Measurements from ENCODE around the gene CEND1. TPM values are rescaled to one million over a fixed set of nuclear protein-coding genes. Genes with fewer than 3 reads are reported as not detected.
A peak's percentile ranks its signal among the peaks of the same experiment; 100 is the strongest.

CEND1 gene
- total and polyA plus RNA-seq, 2 of the 13 experiments (the other 11 are each of a cell fraction or from before 2014, with no cell fraction given), result not detected

DNA sequence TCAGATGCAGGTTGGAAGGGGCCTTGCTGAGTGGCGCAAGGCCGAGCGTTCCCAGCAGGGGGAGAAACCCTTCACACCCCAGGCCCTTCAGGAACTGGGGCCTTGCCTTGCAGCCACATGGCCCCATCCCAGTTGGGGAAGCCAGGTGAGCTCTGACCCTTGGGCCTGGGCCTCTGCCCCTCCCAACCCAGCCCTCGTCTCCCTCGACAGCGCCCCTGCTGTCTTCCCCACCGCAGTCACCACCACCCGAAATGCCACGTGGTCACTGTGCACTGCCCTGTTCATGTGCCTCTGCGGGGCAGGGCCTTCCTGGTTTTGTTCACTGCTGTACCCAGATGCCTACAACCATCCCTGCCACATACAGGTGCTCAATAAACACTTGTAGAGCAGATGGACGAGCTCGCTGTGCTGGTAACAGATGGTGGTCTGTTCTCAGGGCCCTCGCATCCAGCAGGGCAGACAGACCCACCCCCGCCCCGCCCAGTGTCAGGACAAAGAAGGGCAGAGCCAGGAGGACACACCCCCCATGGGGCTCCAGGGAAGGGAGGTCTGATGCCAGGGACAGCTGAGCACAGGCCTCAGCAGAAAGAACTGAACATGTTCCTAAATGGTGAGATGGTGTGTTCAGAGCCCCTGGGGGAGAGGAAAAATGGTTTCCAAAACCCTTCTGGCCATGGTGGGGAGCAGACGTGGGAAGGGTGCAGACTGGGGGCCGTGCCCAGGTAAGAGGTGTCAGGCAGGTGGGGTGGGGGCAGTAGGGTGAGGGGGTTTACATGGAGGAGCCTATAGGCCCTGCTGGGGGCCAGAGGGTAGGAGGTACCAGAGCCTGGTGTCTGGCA, 48.8 kb upstream of the CEND1 start (continued):
- TF ChIP-seq, protein P1, sequence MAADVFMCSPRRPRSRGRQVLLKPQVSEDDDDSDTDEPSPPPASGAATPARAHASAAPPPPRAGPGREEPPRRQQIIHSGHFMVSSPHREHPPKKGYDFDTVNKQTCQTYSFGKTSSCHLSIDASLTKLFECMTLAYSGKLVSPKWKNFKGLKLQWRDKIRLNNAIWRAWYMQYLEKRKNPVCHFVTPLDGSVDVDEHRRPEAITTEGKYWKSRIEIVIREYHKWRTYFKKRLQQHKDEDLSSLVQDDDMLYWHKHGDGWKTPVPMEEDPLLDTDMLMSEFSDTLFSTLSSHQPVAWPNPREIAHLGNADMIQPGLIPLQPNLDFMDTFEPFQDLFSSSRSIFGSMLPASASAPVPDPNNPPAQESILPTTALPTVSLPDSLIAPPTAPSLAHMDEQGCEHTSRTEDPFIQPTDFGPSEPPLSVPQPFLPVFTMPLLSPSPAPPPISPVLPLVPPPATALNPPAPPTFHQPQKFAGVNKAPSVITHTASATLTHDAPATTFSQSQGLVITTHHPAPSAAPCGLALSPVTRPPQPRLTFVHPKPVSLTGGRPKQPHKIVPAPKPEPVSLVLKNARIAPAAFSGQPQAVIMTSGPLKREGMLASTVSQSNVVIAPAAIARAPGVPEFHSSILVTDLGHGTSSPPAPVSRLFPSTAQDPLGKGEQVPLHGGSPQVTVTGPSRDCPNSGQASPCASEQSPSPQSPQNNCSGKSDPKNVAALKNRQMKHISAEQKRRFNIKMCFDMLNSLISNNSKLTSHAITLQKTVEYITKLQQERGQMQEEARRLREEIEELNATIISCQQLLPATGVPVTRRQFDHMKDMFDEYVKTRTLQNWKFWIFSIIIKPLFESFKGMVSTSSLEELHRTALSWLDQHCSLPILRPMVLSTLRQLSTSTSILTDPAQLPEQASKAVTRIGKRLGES (CRISPR knock-in tag; IDR thresholded peaks at IDR 0.05; ENCODE audit: borderline replicate concordance), result no peak
- TF ChIP-seq MTA1 (CRISPR knock-in tag; IDR thresholded peaks at IDR 0.05; ENCODE audit: borderline replicate concordance) (no peak), TCF12 (IDR thresholded peaks at IDR 0.05) (no peak), TCF12 (CRISPR knock-in tag; IDR thresholded peaks at IDR 0.05) (no peak), KDM3A (CRISPR knock-in tag; IDR thresholded peaks at IDR 0.05; ENCODE audit: low read depth) (no peak), CENPT (CRISPR knock-in tag; IDR thresholded peaks at IDR 0.05; ENCODE audit: low read depth) (0 out of 2 replicates have a peak, but pooled peaks have one; percentile 34), DMAP1 (CRISPR knock-in tag; IDR thresholded peaks at IDR 0.05) (peak; percentile 99), NFYB (CRISPR knock-in tag; IDR thresholded peaks at IDR 0.05) (no peak), SALL2 (CRISPR knock-in tag; IDR thresholded peaks at IDR 0.05) (no peak), SUZ12 (IDR thresholded peaks at IDR 0.05; ENCODE audit: low read depth, low read length) (no peak), CC2D1A (CRISPR knock-in tag; IDR thresholded peaks at IDR 0.05) (no peak), ATAD3A (CRISPR knock-in tag; IDR thresholded peaks at IDR 0.05) (no peak), REPIN1 (CRISPR knock-in tag; IDR thresholded peaks at IDR 0.05; ENCODE audit: borderline replicate concordance, low read depth) (peak; percentile 55), FUBP1 (CRISPR knock-in tag; IDR thresholded peaks at IDR 0.05; ENCODE audit: borderline replicate concordance) (no peak), ZNF576 (CRISPR knock-in tag; IDR thresholded peaks at IDR 0.05) (no peak), FOXA1 (IDR thresholded peaks at IDR 0.05) (no peak), FOXA1 (CRISPR knock-in tag; IDR thresholded peaks at IDR 0.05) (0 out of 2 replicates have a peak, but pooled peaks have one; percentile 40)
- TF ChIP-seq, protein P2, sequence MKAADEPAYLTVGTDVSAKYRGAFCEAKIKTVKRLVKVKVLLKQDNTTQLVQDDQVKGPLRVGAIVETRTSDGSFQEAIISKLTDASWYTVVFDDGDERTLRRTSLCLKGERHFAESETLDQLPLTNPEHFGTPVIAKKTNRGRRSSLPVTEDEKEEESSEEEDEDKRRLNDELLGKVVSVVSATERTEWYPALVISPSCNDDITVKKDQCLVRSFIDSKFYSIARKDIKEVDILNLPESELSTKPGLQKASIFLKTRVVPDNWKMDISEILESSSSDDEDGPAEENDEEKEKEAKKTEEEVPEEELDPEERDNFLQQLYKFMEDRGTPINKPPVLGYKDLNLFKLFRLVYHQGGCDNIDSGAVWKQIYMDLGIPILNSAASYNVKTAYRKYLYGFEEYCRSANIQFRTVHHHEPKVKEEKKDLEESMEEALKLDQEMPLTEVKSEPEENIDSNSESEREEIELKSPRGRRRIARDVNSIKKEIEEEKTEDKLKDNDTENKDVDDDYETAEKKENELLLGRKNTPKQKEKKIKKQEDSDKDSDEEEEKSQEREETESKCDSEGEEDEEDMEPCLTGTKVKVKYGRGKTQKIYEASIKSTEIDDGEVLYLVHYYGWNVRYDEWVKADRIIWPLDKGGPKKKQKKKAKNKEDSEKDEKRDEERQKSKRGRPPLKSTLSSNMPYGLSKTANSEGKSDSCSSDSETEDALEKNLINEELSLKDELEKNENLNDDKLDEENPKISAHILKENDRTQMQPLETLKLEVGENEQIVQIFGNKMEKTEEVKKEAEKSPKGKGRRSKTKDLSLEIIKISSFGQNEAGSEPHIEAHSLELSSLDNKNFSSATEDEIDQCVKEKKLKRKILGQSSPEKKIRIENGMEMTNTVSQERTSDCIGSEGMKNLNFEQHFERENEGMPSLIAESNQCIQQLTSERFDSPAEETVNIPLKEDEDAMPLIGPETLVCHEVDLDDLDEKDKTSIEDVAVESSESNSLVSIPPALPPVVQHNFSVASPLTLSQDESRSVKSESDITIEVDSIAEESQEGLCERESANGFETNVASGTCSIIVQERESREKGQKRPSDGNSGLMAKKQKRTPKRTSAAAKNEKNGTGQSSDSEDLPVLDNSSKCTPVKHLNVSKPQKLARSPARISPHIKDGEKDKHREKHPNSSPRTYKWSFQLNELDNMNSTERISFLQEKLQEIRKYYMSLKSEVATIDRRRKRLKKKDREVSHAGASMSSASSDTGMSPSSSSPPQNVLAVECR (CRISPR knock-in tag; IDR thresholded peaks at IDR 0.05; ENCODE audit: borderline replicate concordance), result peak; percentile 86
- TF ChIP-seq, protein P3, sequence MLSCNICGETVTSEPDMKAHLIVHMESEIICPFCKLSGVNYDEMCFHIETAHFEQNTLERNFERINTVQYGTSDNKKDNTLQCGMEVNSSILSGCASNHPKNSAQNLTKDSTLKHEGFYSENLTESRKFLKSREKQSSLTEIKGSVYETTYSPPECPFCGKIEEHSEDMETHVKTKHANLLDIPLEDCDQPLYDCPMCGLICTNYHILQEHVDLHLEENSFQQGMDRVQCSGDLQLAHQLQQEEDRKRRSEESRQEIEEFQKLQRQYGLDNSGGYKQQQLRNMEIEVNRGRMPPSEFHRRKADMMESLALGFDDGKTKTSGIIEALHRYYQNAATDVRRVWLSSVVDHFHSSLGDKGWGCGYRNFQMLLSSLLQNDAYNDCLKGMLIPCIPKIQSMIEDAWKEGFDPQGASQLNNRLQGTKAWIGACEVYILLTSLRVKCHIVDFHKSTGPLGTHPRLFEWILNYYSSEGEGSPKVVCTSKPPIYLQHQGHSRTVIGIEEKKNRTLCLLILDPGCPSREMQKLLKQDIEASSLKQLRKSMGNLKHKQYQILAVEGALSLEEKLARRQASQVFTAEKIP (CRISPR knock-in tag; IDR thresholded peaks at IDR 0.05; ENCODE audit: borderline replicate concordance), result no peak

Data from HepG2 (cell line).